SU-DHL-6 (cell line): Measurements from ENCODE around the gene ZNF276.
"Not testable (repeated sequence)": the region's sequence is repeated elsewhere in the genome, so short reads cannot be mapped to it uniquely, and the experiment has no call there.

ENCODE experiments used
- H2AFZ ChIP-seq: fragments of 200-600 bp; sonication (generic); 2 replicates; pipeline ENCODE4 v1.6.1; 2014; ENCODE audit warnings: low read depth, mild to moderate bottlenecking, moderate library complexity, mixed read lengths, antibody characterized with exemption, low read length; ENCODE audit not compliant: severe bottlenecking
- H3F3A ChIP-seq: fragments of 200-600 bp; shearing (Covaris generic); 2 replicates; pipeline ENCODE4 v1.6.0; 2016; ENCODE audit warnings: antibody characterized with exemption, mild to moderate bottlenecking; ENCODE audit not compliant: insufficient read depth
- H3K27ac ChIP-seq: fragments of 200-600 bp; sonication (generic); 2 replicates; pipeline ENCODE4 v1.5.1; 2016; ENCODE audit warnings: low read depth, mild to moderate bottlenecking, low read length, moderate library complexity, mixed read lengths
- H3K27me3 ChIP-seq: fragments of 200-600 bp; sonication (generic), shearing (Covaris generic); 2 replicates; pipeline ENCODE4 v1.6.0; 2014; ENCODE audit warnings: mild to moderate bottlenecking, low read length
- H3K36me3 ChIP-seq: fragments of 200-600 bp; sonication (generic); 2 replicates; pipeline ENCODE4 v1.6.1; 2014; ENCODE audit warnings: mild to moderate bottlenecking, low read length, mixed read lengths
- H3K4me2 ChIP-seq: fragments of 300-600, 200-600 bp; shearing (Covaris generic), sonication (generic); 2 replicates; pipeline ENCODE4 v1.6.0; 2014; ENCODE audit warnings: low read length, low read depth, mild to moderate bottlenecking; ENCODE audit not compliant: poor library complexity, severe bottlenecking
- H3K4me3 ChIP-seq: fragments of 200-600 bp; sonication (generic); 2 replicates; pipeline ENCODE4 v1.5.1; 2014; ENCODE audit warnings: antibody characterized with exemption, low read length, mild to moderate bottlenecking, mixed read lengths; ENCODE audit not compliant: insufficient read depth, poor library complexity, severe bottlenecking
- H3K79me2 ChIP-seq: fragments of 200-600 bp; sonication (generic); 2 replicates; pipeline ENCODE4 v1.6.1; 2014; ENCODE audit warnings: mild to moderate bottlenecking, low read length, moderate library complexity; ENCODE audit not compliant: insufficient read depth
- H3K9ac ChIP-seq: fragments of 200-600 bp; sonication (generic); 2 replicates; pipeline ENCODE4 v1.7.0; 2014; ENCODE audit warnings: mild to moderate bottlenecking, low read length
- H3K9me2 ChIP-seq: fragments of 200-600 bp; sonication (generic); replicated peaks from 2 replicates; pipeline ENCODE4 v1.6.1; 2014; ENCODE audit warnings: low read length; ENCODE audit not compliant: insufficient read depth
- H3K9me3 ChIP-seq: fragments of 200-600 bp; sonication (generic); 2 replicates; pipeline ENCODE4 v1.6.1; 2014; ENCODE audit warnings: low read length, mixed read lengths; ENCODE audit not compliant: insufficient read depth
- H4K20me1 ChIP-seq: fragments of 200-600 bp; sonication (generic); 2 replicates; pipeline ENCODE4 v1.6.1; 2014; ENCODE audit warnings: low read depth, mild to moderate bottlenecking, antibody characterized with exemption, low read length, moderate library complexity, mixed read lengths
- EZH2phosphoT487 ChIP-seq: fragments of 200-600 bp; sonication (generic), shearing (Covaris generic); conservative IDR thresholded peaks from 2 replicates; pipeline ENCODE4 v1.6.1; 2018; ENCODE audit warnings: mild to moderate bottlenecking, antibody characterized with exemption, low read length, moderate library complexity, mixed read lengths
- TF ChIP-seq, protein P1 (sequence below): fragments of 200-600 bp; sonication (generic); IDR thresholded peaks from one replicate; pipeline ENCODE4 v1.5.1; 2017; ENCODE audit warnings: antibody characterized with exemption, mild to moderate bottlenecking, low read length, moderate library complexity; ENCODE audit not compliant: insufficient read depth, poor library complexity, severe bottlenecking

The ZNF276 gene

DNA sequence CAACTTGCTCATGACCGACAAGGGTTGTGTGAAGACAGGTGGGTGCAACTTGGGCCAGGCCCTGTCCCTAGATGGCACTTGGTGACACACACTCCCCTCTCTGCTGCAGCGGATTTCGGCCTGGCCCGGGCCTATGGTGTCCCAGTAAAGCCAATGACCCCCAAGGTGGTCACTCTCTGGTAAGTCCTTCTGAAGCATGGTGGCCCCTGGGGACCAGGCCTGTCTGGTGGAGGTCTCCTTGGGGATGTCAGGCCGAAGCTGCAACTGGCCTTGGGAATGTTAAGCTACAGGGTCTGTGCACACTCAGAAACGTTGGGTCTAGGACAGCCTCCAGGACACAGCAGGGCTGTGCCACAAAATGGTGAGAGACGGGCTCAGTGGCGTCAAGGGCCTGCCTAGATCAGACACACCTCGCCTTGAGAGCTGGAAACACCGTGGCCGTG, 28.0 kb upstream of the ZNF276 start:
- H3K27me3 ChIP-seq: no peaks in the 10 kb centered on the region
- no peak overlapping the region for H3K27ac ChIP-seq
- no peaks in the 10 kb centered on the region for H3F3A ChIP-seq
- H3K4me2 ChIP-seq: no peak overlapping the region
- H4K20me1 ChIP-seq: no peaks in the 10 kb centered on the region
- H2AFZ ChIP-seq: no peak overlapping the region
- H3K4me3 ChIP-seq: no peak overlapping the region
- H3K9me3 ChIP-seq: no peaks in the 10 kb centered on the region
- no peaks in the 10 kb centered on the region for H3K36me3 ChIP-seq
- H3K9ac ChIP-seq: no peak overlapping the region
- TF ChIP-seq, protein P1, sequence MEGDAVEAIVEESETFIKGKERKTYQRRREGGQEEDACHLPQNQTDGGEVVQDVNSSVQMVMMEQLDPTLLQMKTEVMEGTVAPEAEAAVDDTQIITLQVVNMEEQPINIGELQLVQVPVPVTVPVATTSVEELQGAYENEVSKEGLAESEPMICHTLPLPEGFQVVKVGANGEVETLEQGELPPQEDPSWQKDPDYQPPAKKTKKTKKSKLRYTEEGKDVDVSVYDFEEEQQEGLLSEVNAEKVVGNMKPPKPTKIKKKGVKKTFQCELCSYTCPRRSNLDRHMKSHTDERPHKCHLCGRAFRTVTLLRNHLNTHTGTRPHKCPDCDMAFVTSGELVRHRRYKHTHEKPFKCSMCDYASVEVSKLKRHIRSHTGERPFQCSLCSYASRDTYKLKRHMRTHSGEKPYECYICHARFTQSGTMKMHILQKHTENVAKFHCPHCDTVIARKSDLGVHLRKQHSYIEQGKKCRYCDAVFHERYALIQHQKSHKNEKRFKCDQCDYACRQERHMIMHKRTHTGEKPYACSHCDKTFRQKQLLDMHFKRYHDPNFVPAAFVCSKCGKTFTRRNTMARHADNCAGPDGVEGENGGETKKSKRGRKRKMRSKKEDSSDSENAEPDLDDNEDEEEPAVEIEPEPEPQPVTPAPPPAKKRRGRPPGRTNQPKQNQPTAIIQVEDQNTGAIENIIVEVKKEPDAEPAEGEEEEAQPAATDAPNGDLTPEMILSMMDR: no peak
- no peak for TF ChIP-seq EZH2phosphoT487
- H3K9me2 ChIP-seq: no peaks in the 10 kb centered on the region
- H3K79me2 ChIP-seq: no peaks in the 10 kb centered on the region

GRCh38 chr16:89693931-89694783, 27.2 kb upstream of the ZNF276 start:
- H4K20me1 ChIP-seq: no peaks in the 10 kb centered on the region
- H3K9me2 ChIP-seq: no peaks in the 10 kb centered on the region
- no peak for TF ChIP-seq EZH2phosphoT487
- TF ChIP-seq, protein P1: no peak
- no peak overlapping the region for H3K4me2 ChIP-seq
- H3K9me3 ChIP-seq: no peaks in the 10 kb centered on the region
- no peak overlapping the region for H2AFZ ChIP-seq
- H3K36me3 ChIP-seq: no peaks in the 10 kb centered on the region
- no peaks in the 10 kb centered on the region for H3K27me3 ChIP-seq
- no peak overlapping the region for H3K9ac ChIP-seq
- H3K27ac ChIP-seq: no peak overlapping the region
- no peak overlapping the region for H3K4me3 ChIP-seq
- H3K79me2 ChIP-seq: no peaks in the 10 kb centered on the region
- no peaks in the 10 kb centered on the region for H3F3A ChIP-seq

GRCh38 chr16:89694784-89695085, 26.6 kb upstream of the ZNF276 start:
- not testable (repeated sequence) for H3K4me2 ChIP-seq, H3K79me2 ChIP-seq, H3K4me3 ChIP-seq, H2AFZ ChIP-seq, H3F3A ChIP-seq, H3K27me3 ChIP-seq, H3K9ac ChIP-seq, H3K9me2 ChIP-seq, H3K9me3 ChIP-seq, H3K27ac ChIP-seq, H3K36me3 ChIP-seq, H4K20me1 ChIP-seq

DNA sequence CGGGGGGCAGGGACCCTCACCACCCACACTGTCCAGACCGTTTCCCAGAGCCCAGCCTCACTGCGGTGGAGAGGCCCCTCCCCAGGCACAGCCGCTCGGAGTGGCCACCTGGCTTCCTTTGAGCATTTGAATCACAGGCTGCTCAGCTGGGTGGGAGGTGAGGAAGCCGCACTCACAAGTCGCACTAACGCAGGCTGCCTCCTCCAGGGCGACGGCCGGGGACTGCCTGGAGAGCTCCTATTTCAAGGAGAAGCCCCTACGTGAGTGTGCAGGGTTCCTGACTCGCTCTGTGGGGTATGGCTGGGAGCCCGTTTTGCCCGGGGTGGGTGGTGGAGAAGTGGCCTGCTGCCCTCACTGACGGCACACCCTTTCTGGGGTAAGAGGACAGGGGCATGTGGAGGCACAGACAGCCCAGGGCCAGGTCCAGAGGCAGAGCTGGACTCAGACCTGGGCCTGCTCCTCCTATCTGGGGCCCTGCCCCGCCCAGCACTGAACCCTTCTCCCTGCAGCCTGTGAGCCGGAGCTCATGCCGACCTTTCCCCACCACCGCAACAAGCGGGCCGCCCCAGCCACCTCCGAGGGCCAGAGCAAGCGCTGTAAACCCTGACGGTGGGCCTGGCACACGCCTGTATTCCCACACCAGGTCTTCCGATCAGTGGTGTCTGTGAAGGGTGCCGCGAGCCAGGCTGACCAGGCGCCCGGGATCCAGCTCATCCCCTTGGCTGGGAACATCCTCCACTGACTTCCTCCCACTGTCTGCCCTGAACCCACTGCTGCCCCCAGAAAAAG, 26.1 kb upstream of the ZNF276 start:
- Histone ChIP-seq H3F3A (no peaks in the 10 kb centered on the region), H3K36me3 (no peaks in the 10 kb centered on the region), H3K4me3 (no peak overlapping the region), H3K9ac (no peak overlapping the region), H3K79me2 (no peaks in the 10 kb centered on the region), H2AFZ (no peak overlapping the region), H3K9me2 (no peaks in the 10 kb centered on the region), H4K20me1 (no peaks in the 10 kb centered on the region; the same call in 1 of the 2 replicates), H3K27ac (no peak overlapping the region), H3K4me2 (no peak overlapping the region), H3K27me3 (no peaks in the 10 kb centered on the region), H3K9me3 (no peaks in the 10 kb centered on the region)
- TF ChIP-seq, protein P1: no peak
- no peak for TF ChIP-seq EZH2phosphoT487
